ENCODE data around the gene FBXL20. TPM values are rescaled to one million over a fixed set of nuclear protein-coding genes. Genes with fewer than 3 reads are reported as not detected.

FBXL20 gene
- total RNA-seq, 4 donors from 2014 or later: 13.8 to 49.4 (median 23.1) TPM

DNA sequence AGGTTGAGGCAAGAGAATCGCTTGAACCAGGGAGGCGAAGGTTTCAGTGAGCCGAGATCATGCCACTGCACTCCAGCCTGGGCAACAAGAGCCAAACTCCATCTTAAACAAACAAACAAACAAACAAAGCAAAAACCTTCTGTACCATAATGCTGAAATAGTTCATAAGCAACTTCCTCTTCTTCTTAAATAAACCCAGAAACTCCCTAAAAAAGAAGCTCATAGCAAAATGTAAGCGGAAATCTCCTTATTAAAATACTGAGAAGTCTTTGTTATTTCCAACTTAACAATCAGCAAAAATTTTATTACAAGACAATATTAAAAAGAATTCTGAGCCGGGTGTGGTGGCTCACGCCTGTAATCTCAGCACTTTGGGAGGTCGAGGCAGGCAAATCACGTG, 82.8 kb downstream of the FBXL20 start:
- H3K27ac ChIP-seq: no peak overlapping the region
- 82 to 93% methylated on average over 8 of the region's 8 CpGs for WGBS, 2 donors (ENCODE audit: low coverage in 1 of 2)
- in situ Hi-C loops (cut with MboI; ENCODE audit: low pct_ligation_motif_present in 1 of 4, low pct_unique_long_range_greater_than_20kb in 1 of 4, low sequenced_read_pairs in 3 of 4) (no loop called here), intact Hi-C loops (cut with DNase I; ENCODE audit: low total_unique reads) (no loop called here)
- H3K36me3 ChIP-seq: no peaks in the 10 kb centered on the region
- no peaks in the 10 kb centered on the region for H3K9me3 ChIP-seq
- no peak for DNase-seq
- H3K4me3 ChIP-seq: no peak overlapping the region
- H3K27me3 ChIP-seq: no peaks in the 10 kb centered on the region
- TF ChIP-seq, protein P1, sequence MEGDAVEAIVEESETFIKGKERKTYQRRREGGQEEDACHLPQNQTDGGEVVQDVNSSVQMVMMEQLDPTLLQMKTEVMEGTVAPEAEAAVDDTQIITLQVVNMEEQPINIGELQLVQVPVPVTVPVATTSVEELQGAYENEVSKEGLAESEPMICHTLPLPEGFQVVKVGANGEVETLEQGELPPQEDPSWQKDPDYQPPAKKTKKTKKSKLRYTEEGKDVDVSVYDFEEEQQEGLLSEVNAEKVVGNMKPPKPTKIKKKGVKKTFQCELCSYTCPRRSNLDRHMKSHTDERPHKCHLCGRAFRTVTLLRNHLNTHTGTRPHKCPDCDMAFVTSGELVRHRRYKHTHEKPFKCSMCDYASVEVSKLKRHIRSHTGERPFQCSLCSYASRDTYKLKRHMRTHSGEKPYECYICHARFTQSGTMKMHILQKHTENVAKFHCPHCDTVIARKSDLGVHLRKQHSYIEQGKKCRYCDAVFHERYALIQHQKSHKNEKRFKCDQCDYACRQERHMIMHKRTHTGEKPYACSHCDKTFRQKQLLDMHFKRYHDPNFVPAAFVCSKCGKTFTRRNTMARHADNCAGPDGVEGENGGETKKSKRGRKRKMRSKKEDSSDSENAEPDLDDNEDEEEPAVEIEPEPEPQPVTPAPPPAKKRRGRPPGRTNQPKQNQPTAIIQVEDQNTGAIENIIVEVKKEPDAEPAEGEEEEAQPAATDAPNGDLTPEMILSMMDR (IDR thresholded peaks at IDR 0.05): no peak
- no peak for TF ChIP-seq EP300 (IDR thresholded peaks at IDR 0.05; ENCODE audit: low read depth)
- no peak for TF ChIP-seq POLR2A (IDR thresholded peaks at IDR 0.05)
- TF ChIP-seq POLR2AphosphoS5 (IDR thresholded peaks at IDR 0.05): no peak
- no peaks in the 10 kb centered on the region for H3K4me1 ChIP-seq

DNA sequence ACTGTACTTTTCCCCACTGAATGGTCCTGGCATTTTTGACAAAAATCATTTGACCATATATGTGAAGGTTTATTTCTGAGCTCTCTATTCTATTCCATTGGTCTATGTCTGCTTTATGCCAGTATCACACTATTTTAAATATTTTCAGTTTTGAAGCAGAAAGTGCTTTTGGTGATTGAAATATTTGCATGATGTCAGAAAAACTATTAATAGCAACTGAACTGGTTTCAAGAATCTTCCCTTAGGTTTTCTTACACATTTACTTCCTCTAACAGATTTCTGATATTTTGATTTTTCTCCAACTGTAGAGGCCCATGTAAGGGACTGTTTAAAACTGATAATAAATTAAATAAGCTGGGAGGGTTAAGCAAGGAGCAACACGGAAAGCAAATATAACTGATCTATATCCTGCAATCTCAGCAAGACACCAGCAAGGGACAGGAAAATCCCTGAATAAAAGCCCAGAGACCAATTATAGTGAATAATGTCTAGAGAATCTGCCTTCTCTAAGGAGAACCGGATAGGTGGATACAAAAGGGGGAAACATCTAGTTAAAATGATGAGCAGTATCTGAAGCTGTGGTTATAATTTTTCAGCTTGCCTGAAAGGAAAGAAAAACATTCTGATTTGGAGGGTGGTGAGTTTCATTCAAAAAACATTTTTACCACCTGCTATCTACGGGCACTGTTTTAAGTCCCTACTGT, 94.8 kb downstream of the FBXL20 start:
- in situ Hi-C loops (cut with MboI; ENCODE audit: low pct_ligation_motif_present in 1 of 4, low pct_unique_long_range_greater_than_20kb in 1 of 4, low sequenced_read_pairs in 3 of 4): no loop called here
- 61 to 84% methylated on average over 2 to 3 of the region's 3 CpGs for WGBS, 2 donors (ENCODE audit: low coverage in 1 of 2)
- H3K27ac ChIP-seq: no peak overlapping the region

DNA sequence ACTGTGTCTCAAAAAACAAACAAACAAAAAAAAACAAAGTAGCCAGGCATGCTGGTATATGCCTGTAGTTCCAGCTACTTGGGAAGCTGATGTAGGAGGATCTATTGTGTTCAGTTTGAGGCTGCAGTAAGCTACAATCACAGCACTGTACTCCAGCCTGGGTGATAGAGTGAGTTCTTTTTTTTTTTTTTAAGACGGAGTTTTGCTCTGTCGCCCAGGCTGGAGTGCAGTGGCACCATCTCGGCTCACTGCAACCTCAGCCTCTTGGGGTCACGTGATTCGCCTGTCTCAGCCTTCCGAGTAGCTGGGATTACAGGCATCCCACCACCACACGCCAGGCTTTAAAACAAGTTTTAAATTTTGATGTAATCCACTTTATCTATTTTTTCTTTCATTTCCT, 95.4 kb downstream of the FBXL20 start:
- intact Hi-C loops (cut with DNase I; ENCODE audit: low total_unique reads): no loop called here
- Histone ChIP-seq H3K36me3 (peaks cover 0 to 4% (median 2%) of the 10 kb centered on the region in 4 donors), H3K27me3 (no peaks in the 10 kb centered on the region), H3K4me3 (no peak overlapping the region), H3K27ac (no peak overlapping the region), H3K4me1 (peaks cover 0 to 8% (median 3%) of the 10 kb centered on the region in 4 donors), H3K9me3 (no peaks in the 10 kb centered on the region)
- TF ChIP-seq POLR2A (IDR thresholded peaks at IDR 0.05) (no peak), EP300 (IDR thresholded peaks at IDR 0.05; ENCODE audit: low read depth) (no peak), POLR2AphosphoS5 (IDR thresholded peaks at IDR 0.05) (no peak)
- TF ChIP-seq, protein P1 (IDR thresholded peaks at IDR 0.05): no peak
- DNase-seq: no peak
- in situ Hi-C loops (cut with MboI; ENCODE audit: low pct_ligation_motif_present in 1 of 4, low pct_unique_long_range_greater_than_20kb in 1 of 4, low sequenced_read_pairs in 3 of 4): no loop called here
- 60 to 73% methylated on average over 6 to 7 of the region's 7 CpGs for WGBS, 2 donors (ENCODE audit: low coverage in 1 of 2)

More for the DNA sequence above, 94.8 kb downstream of the FBXL20 start:
- intact Hi-C loops (cut with DNase I; ENCODE audit: low total_unique reads): no loop called here
- no peak for TF ChIP-seq EP300 (IDR thresholded peaks at IDR 0.05; ENCODE audit: low read depth)
- TF ChIP-seq, protein P1 (IDR thresholded peaks at IDR 0.05): no peak
- no peak for TF ChIP-seq POLR2AphosphoS5 (IDR thresholded peaks at IDR 0.05)
- TF ChIP-seq POLR2A (IDR thresholded peaks at IDR 0.05): no peak
- DNase-seq: no peak
- Histone ChIP-seq H3K4me1 (peaks cover 0 to 8% (median 3%) of the 10 kb centered on the region in 4 donors), H3K36me3 (peaks cover 0 to 4% (median 2%) of the 10 kb centered on the region in 4 donors), H3K9me3 (no peaks in the 10 kb centered on the region), H3K4me3 (no peak overlapping the region), H3K27me3 (no peaks in the 10 kb centered on the region)

DNA sequence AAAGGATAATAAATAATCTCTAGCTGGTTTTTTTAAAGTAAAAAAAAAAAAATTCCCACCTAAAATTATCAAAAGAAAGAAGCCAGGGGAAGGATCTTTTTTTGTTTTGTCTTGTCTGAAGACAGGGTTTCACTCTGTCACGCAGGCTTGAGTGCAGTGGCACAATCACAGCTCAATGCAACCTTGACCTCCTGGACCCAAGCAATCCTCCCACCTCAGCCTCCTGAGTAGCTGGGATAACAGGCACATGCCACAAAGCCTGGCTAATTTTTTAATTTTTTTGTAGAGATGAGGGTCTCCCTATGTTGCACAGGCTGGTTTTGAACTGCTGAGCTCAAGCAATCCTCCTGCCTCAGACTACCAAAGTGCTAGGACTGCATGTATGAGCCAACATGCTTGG, 97.2 kb downstream of the FBXL20 start:
- no peak overlapping the region for H3K4me3 ChIP-seq
- H3K27me3 ChIP-seq: no peaks in the 10 kb centered on the region
- in situ Hi-C loops (cut with MboI; ENCODE audit: low pct_ligation_motif_present in 1 of 4, low pct_unique_long_range_greater_than_20kb in 1 of 4, low sequenced_read_pairs in 3 of 4) (no loop called here), intact Hi-C loops (cut with DNase I; ENCODE audit: low total_unique reads) (no loop called here)
- WGBS, 2 donors (ENCODE audit: low coverage in 1 of 2): 90 to 100% methylated on average over 1 of the region's 1 CpG
- H3K9me3 ChIP-seq: no peaks in the 10 kb centered on the region
- DNase-seq: no peak
- H3K4me1 ChIP-seq: peaks cover 0 to 8% (median 3%) of the 10 kb centered on the region in 4 donors
- H3K27ac ChIP-seq: no peak overlapping the region
- H3K36me3 ChIP-seq: peaks cover 0 to 15% (median 6%) of the 10 kb centered on the region in 4 donors
- TF ChIP-seq EP300 (IDR thresholded peaks at IDR 0.05; ENCODE audit: low read depth): no peak
- TF ChIP-seq POLR2A (IDR thresholded peaks at IDR 0.05): no peak
- no peak for TF ChIP-seq POLR2AphosphoS5 (IDR thresholded peaks at IDR 0.05)
- TF ChIP-seq, protein P1 (IDR thresholded peaks at IDR 0.05): no peak
